Measurements from ENCODE around the gene CMBL.

- TF ChIP-seq CTCF (IDR thresholded peaks at IDR 0.05) (no peak), POLR2AphosphoS5 (IDR thresholded peaks at IDR 0.05; ENCODE audit: low read depth, low read length) (no peak), REST (IDR thresholded peaks at IDR 0.05; ENCODE audit: insufficient read depth in 1 of 2, low read depth in 2 of 2, low read length in 1 of 2) (no peak)
Measured at GRCh38 chr5:10266137-10266536, 41.6 kb downstream of the CMBL start.
